HG03045 (cell line): Measurements from ENCODE around the gene TBC1D3E.
"Not testable (repeated sequence)": the region's sequence is repeated elsewhere in the genome, so short reads cannot be mapped to it uniquely, and the experiment has no call there.

Experiments
- ATAC-seq: cut with Tn5 transposase; IDR thresholded peaks from one replicate; pipeline ENCODE4 v1.9.1; 2021; ENCODE audit warnings: mild to moderate bottlenecking, moderate library complexity; ENCODE audit not compliant: unreplicated experiment

The TBC1D3E gene

DNA sequence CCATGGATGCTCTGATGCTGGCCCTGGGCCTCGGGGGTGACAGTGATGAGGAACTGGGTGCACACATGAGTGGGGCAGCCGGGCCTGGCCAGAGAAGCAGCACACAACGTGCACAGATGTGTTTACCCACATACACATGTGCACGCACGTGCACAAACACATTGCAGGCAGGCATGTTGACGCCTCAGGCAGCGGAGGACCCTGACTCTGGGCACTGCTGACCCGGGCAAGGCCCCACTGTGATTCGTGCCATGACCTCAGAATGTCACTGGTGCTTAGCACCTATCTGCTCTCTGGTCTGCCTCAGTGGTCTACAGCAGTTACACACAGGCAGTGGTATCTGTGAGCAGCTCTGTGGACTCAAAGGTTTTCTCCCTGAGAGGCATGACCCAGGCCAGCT, at the start of gene TBC1D3E:
TSS of gene TBC1D3E (plus strand) at position 301 of the 400 bp plus-strand sequence. CDS start 1,545 bp downstream, outside the sequence.
- ATAC-seq = not testable (repeated sequence)

- ATAC-seq = not testable (repeated sequence)
These were observed 40.4 kb upstream of the TBC1D3E start for GRCh38 chr17:38087344-38087743.

DNA sequence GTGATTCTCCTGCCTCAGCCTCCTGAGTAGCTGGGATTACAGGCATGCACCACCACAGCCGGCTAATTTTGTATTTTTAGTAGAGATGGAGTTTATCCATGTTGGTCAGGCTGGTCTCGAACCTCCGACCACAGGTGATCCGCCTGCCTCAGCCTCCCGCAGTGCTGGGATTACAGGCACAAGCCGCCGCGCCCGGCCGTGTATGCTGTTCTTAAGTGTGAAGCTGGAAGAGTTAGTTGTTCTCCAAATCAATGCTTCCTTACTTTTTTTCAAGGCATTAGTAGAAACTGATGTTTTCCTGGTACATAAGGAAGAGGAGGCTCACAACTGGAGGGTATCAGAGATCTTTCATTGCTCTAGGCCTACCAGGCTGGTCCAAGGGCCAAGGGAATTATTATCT, 39.6 kb upstream of the TBC1D3E start:
- ATAC-seq = not testable (repeated sequence)

GRCh38 chr17:38094059-38094694, 33.6 kb upstream of the TBC1D3E start:
- ATAC-seq = not testable (repeated sequence)

DNA sequence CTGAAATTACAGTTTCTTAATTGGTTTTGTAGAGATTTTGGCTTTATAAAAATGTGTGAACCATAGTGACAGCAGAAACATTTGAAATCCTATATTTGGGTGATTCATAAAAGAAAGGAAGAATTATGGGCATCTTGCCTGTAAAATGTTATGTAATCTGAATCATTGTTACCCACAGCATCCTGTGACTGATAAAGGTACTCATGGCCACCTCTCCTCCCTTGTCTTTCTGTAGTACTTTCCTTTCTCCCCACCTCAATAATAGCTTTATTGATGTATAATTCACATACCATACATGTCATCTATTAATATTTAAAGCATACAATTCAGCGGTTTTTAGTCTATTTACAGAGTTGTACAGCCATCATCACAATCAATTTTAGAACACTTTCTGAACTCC, 28.5 kb upstream of the TBC1D3E start:
- ATAC-seq = not testable (repeated sequence)

- not testable (repeated sequence) for ATAC-seq
These were observed 7.9 kb upstream of the TBC1D3E start for GRCh38 chr17:38119829-38120228.

GRCh38 chr17:38134860-38135259, 7.1 kb downstream of the TBC1D3E start:
- not testable (repeated sequence) for ATAC-seq
